ENCODE data around the gene HSPA1L.

HSPA1L gene

GRCh38 chr6:31775633-31776484, 39.2 kb downstream of the HSPA1L start:
- no peak overlapping the region for H3K27ac ChIP-seq
- TF ChIP-seq ZFX (IDR thresholded peaks at IDR 0.05) (no peak), CTCF (conservative IDR thresholded peaks at IDR 0.05) (no peak)

GRCh38 chr6:31775184-31775583, 39.9 kb downstream of the HSPA1L start:
- no peak for TF ChIP-seq ZFX (IDR thresholded peaks at IDR 0.05)
- no peak for TF ChIP-seq CTCF (conservative IDR thresholded peaks at IDR 0.05)
- H3K27ac ChIP-seq: no peak overlapping the region

GRCh38 chr6:31771992-31772358, 43.1 kb downstream of the HSPA1L start:
- TF ChIP-seq CTCF (conservative IDR thresholded peaks at IDR 0.05) (no peak), ZFX (IDR thresholded peaks at IDR 0.05) (no peak)
- H3K27ac ChIP-seq: no peak overlapping the region

GRCh38 chr6:31770860-31771259, 44.2 kb downstream of the HSPA1L start:
- TF ChIP-seq ZFX (IDR thresholded peaks at IDR 0.05) (no peak), CTCF (conservative IDR thresholded peaks at IDR 0.05) (no peak)
- H3K27ac ChIP-seq: no peak overlapping the region

- TF ChIP-seq CTCF (conservative IDR thresholded peaks at IDR 0.05): peak; percentile 96
- TF ChIP-seq ZFX (IDR thresholded peaks at IDR 0.05): no peak
- no peak overlapping the region for H3K27ac ChIP-seq
Observed at GRCh38 chr6:31769684-31770371, 45.3 kb downstream of the HSPA1L start.

- TF ChIP-seq CTCF (conservative IDR thresholded peaks at IDR 0.05): no peak
- no peak for TF ChIP-seq ZFX (IDR thresholded peaks at IDR 0.05)
- H3K27ac ChIP-seq: no peak overlapping the region
Observed at GRCh38 chr6:31768363-31769257, 46.5 kb downstream of the HSPA1L start.
